WTC11 (cell line): ENCODE results near the gene NRXN3. TPM values are rescaled to one million over a fixed set of nuclear protein-coding genes. Genes with fewer than 3 reads are reported as not detected.

Experiments used
- ATAC-seq: fragments of 200-7000 bp; cut with Tn5 transposase; 2 replicates; pipeline ENCODE4 v1.10.0; 2021; ENCODE audit warnings: mild to moderate bottlenecking, moderate library complexity
- CTCF ChIA-PET: fragments of 300-600 bp; sonication (Branson Sonifier 250); formaldehyde crosslinking; loops from one replicate; lab custom pipeline; 2021; ENCODE audit warnings: antibody characterized with exemption; lab: Charles Lee
- POLR2A ChIA-PET: fragments of 350-600 bp; sonication (Branson Sonifier 250); formaldehyde crosslinking; loops from one replicate; lab custom pipeline; 2021; ENCODE audit warnings: antibody characterized with exemption; lab: Charles Lee
- DNase-seq: peaks from one replicate; pipeline ENCODE4 v3.0.0; 2021; ENCODE audit warnings: low spot score
- H3K27ac Mint-ChIP-seq: 2 replicates; pipeline ENCODE4 v1.8.0; 2021; ENCODE audit warnings: mixed read lengths
- H3K27me3 Mint-ChIP-seq: 2 replicates; pipeline ENCODE4 v1.8.0; 2021; ENCODE audit warnings: low read depth, mild to moderate bottlenecking, moderate library complexity, mixed read lengths
- H3K36me3 Mint-ChIP-seq: 2 replicates; pipeline ENCODE4 v1.8.0; 2021; ENCODE audit warnings: mixed read lengths
- H3K4me1 Mint-ChIP-seq: 2 replicates; pipeline ENCODE4 v1.8.0; 2022; ENCODE audit warnings: mixed read lengths
- H3K4me3 Mint-ChIP-seq: 2 replicates; pipeline ENCODE4 v1.8.0; 2021; ENCODE audit warnings: mild to moderate bottlenecking, moderate library complexity, mixed read lengths
- H3K9me3 Mint-ChIP-seq: 2 replicates; pipeline ENCODE4 v1.8.0; 2021; ENCODE audit warnings: mixed read lengths
- ATF2 ChIP-seq: sonication (generic); formaldehyde crosslinking; IDR thresholded peaks from 2 replicates; pipeline ENCODE4 v1.8.1; 2022; ENCODE audit warnings: low read depth, missing genetic modification reagents, borderline replicate concordance
- CDX4 ChIP-seq: fragments of 250-450 bp; sonication (Bioruptor Pico); IDR thresholded peaks from 2 replicates; pipeline ENCODE4 v1.9.0; 2021; ENCODE audit warnings: moderate library complexity, mild to moderate bottlenecking, inconsistent platforms, borderline replicate concordance
- FOXP4 ChIP-seq: sonication (generic); formaldehyde crosslinking; IDR thresholded peaks from 2 replicates; pipeline ENCODE4 v1.8.0; 2022; ENCODE audit warnings: mild to moderate bottlenecking, missing genetic modification reagents
- GRHL2 ChIP-seq: fragments of 250-450 bp; sonication (Bioruptor Pico); IDR thresholded peaks from 2 replicates; pipeline ENCODE4 v1.8.0; 2022; ENCODE audit warnings: mild to moderate bottlenecking, moderate library complexity; ENCODE audit not compliant: insufficient replicate concordance, severe bottlenecking
- GTF2I ChIP-seq: fragments of 250-450 bp; sonication (Bioruptor Pico); conservative IDR thresholded peaks from 2 replicates; pipeline ENCODE4 v1.4.0; 2021; ENCODE audit warnings: mild to moderate bottlenecking
- IRF2 ChIP-seq: sonication (generic); formaldehyde crosslinking; IDR thresholded peaks from 2 replicates; pipeline ENCODE4 v1.8.0; 2022; ENCODE audit warnings: low read depth, missing genetic modification reagents, borderline replicate concordance
- KAT7 ChIP-seq: sonication (generic); formaldehyde crosslinking; IDR thresholded peaks from 2 replicates; pipeline ENCODE4 v1.8.1; 2023; ENCODE audit warnings: missing genetic modification reagents, mild to moderate bottlenecking, borderline replicate concordance
- MAX ChIP-seq: sonication (generic); formaldehyde crosslinking; IDR thresholded peaks from 2 replicates; pipeline ENCODE4 v1.8.0; 2022; ENCODE audit warnings: mild to moderate bottlenecking, missing genetic modification reagents
- MYBL2 ChIP-seq: sonication (generic); formaldehyde crosslinking; IDR thresholded peaks from 2 replicates; pipeline ENCODE4 v1.8.1; 2023; ENCODE audit warnings: mild to moderate bottlenecking, moderate library complexity, missing genetic modification reagents
- NFATC4 ChIP-seq: fragments of 250-450 bp; sonication (Bioruptor Pico); IDR thresholded peaks from 2 replicates; pipeline ENCODE4 v1.9.0; 2021; ENCODE audit warnings: mild to moderate bottlenecking
- RELA ChIP-seq: sonication (generic); formaldehyde crosslinking; IDR thresholded peaks from 2 replicates; pipeline ENCODE4 v1.8.1; 2022; ENCODE audit warnings: missing genetic modification reagents, mild to moderate bottlenecking, borderline replicate concordance
- STAT6 ChIP-seq: sonication (generic); formaldehyde crosslinking; conservative IDR thresholded peaks from 2 replicates; pipeline ENCODE4 v1.8.1; 2023; ENCODE audit warnings: mild to moderate bottlenecking, low read depth, missing genetic modification reagents, moderate library complexity
- USF1 ChIP-seq: sonication (generic); formaldehyde crosslinking; IDR thresholded peaks from 2 replicates; pipeline ENCODE4 v1.8.0; 2022; ENCODE audit warnings: mild to moderate bottlenecking, missing genetic modification reagents
- ZNF121 ChIP-seq: sonication (generic); formaldehyde crosslinking; IDR thresholded peaks from 2 replicates; pipeline ENCODE4 v1.8.0; 2023; ENCODE audit warnings: missing genetic modification reagents
- ZNF281 ChIP-seq: sonication (generic); formaldehyde crosslinking; IDR thresholded peaks from 2 replicates; pipeline ENCODE4 v1.8.0; 2023; ENCODE audit warnings: mild to moderate bottlenecking, missing genetic modification reagents
- ZNF396 ChIP-seq: fragments of 250-450 bp; sonication (Bioruptor Pico); IDR thresholded peaks from 2 replicates; pipeline ENCODE4 v1.8.0; 2021; ENCODE audit warnings: mild to moderate bottlenecking, moderate library complexity, borderline replicate concordance
- ZNF671 ChIP-seq: fragments of 250-450 bp; sonication (Bioruptor Pico); IDR thresholded peaks from 2 replicates; pipeline ENCODE4 v1.8.0; 2021; ENCODE audit warnings: mild to moderate bottlenecking
- total RNA-seq: library from RNA; stranded (reverse); gene quantifications from 3 replicates; pipeline ENCODE4 v1.2.3, GENCODE V29; 2021

The NRXN3 gene
- total RNA-seq, 1 experiment from 2014 or later: 3.0 TPM

GRCh38 chr14:78829274-78829673 is 659.1 kb downstream of the NRXN3 start:
- CTCF ChIA-PET: no interaction called here
- no peak for ATAC-seq
- no peak overlapping the region for H3K4me3 Mint-ChIP-seq
- no peaks in the 10 kb centered on the region for H3K27me3 Mint-ChIP-seq
- no peak overlapping the region for H3K27ac Mint-ChIP-seq
- no peaks in the 10 kb centered on the region for H3K9me3 Mint-ChIP-seq
- H3K4me1 Mint-ChIP-seq: 0 out of 2 replicates have a peak, but pooled peaks cover 4% of the 10 kb centered on the region
- POLR2A ChIA-PET: no interaction called here
- no peak for TF ChIP-seq ZNF121 (CRISPR knock-in tag)
- no peak for TF ChIP-seq GTF2I
- TF ChIP-seq FOXP4 (CRISPR knock-in tag): no peak
- TF ChIP-seq ZNF281 (CRISPR knock-in tag): no peak
- TF ChIP-seq USF1 (CRISPR knock-in tag): no peak
- no peak for TF ChIP-seq CDX4 (CRISPR knock-in tag)
- TF ChIP-seq GRHL2 (CRISPR knock-in tag): no peak
- no peak for TF ChIP-seq IRF2 (CRISPR knock-in tag)
- TF ChIP-seq ATF2 (CRISPR knock-in tag): no peak
- TF ChIP-seq RELA (CRISPR knock-in tag): no peak
- TF ChIP-seq ZNF396 (CRISPR knock-in tag): no peak
- TF ChIP-seq KAT7: no peak
- no peak for TF ChIP-seq NFATC4
- no peak for TF ChIP-seq ZNF671 (CRISPR knock-in tag)
- no peak for TF ChIP-seq MYBL2 (CRISPR knock-in tag)
- no peak for TF ChIP-seq MAX (CRISPR knock-in tag)
- no peak for TF ChIP-seq STAT6 (CRISPR knock-in tag)
- H3K36me3 Mint-ChIP-seq: no peaks in the 10 kb centered on the region
- no peak for DNase-seq
